IPS-NIHi7 (cell line): ENCODE measurements around the gene IREB2.
"Not testable (repeated sequence)": the region's sequence is repeated elsewhere in the genome, so short reads cannot be mapped to it uniquely, and the experiment has no call there.

Source experiments
- DNase-seq: peaks from one replicate; pipeline ENCODE4 v3.0.0; 2012; ENCODE audit warnings: mixed read lengths; ENCODE audit errors: extremely low spot score

IREB2 gene

GRCh38 chr15:78479650-78480049 lies 41.6 kb downstream of the IREB2 start:
- no peak for DNase-seq

- DNase-seq: no peak
Measured at GRCh38 chr15:78481917-78482316, 43.9 kb downstream of the IREB2 start.

- DNase-seq: no peak
Measured at GRCh38 chr15:78492872-78493271, 54.9 kb downstream of the IREB2 start.

GRCh38 chr15:78501857-78502256 lies 63.8 kb downstream of the IREB2 start:
- no peak for DNase-seq

- DNase-seq: no peak
Measured at GRCh38 chr15:78502641-78503040, 64.6 kb downstream of the IREB2 start.

GRCh38 chr15:78506971-78507830 lies 69.2 kb downstream of the IREB2 start, which contains the start of gene HYKK:
HYKK (plus strand) TSS chr15:78507577; CDS start chr15:78513089, 5,512 bp downstream.
- DNase-seq: peak; percentile 99

- peak; percentile 48 for DNase-seq
Measured at GRCh38 chr15:78507831-78508160, 69.8 kb downstream of the IREB2 start.

- DNase-seq: no peak
Measured at GRCh38 chr15:78508272-78508671, 70.3 kb downstream of the IREB2 start.

- DNase-seq: no peak
Measured at GRCh38 chr15:78509726-78510312, 71.8 kb downstream of the IREB2 start.

GRCh38 chr15:78520035-78520434 lies 82.0 kb downstream of the IREB2 start:
- not testable (repeated sequence) for DNase-seq

GRCh38 chr15:78524230-78524629 lies 86.2 kb downstream of the IREB2 start:
- no peak for DNase-seq

GRCh38 chr15:78527325-78527724 lies 89.3 kb downstream of the IREB2 start:
- no peak for DNase-seq

- DNase-seq: no peak
Measured at GRCh38 chr15:78533331-78533730, 95.3 kb downstream of the IREB2 start.

- no peak for DNase-seq
Measured at GRCh38 chr15:78536134-78536533, 98.1 kb downstream of the IREB2 start.

- no peak for DNase-seq
Measured at GRCh38 chr15:78537266-78537905, 99.4 kb downstream of the IREB2 start.

- no peak for DNase-seq
Measured at GRCh38 chr15:78538358-78538757, 100.3 kb downstream of the IREB2 start.

GRCh38 chr15:78539464-78540140 lies 101.6 kb downstream of the IREB2 start:
- not testable (repeated sequence) for DNase-seq

- peak; percentile 98 for DNase-seq
Measured at GRCh38 chr15:78540141-78540870, 102.3 kb downstream of the IREB2 start, which contains the start of gene PSMA4. PSMA4 (plus strand) TSS chr15:78540444; CDS start chr15:78541928, 1,484 bp downstream.

- no peak for DNase-seq
Measured at GRCh38 chr15:78540871-78541743, 103.1 kb downstream of the IREB2 start.

GRCh38 chr15:78541744-78542034 lies 103.7 kb downstream of the IREB2 start:
- DNase-seq: no peak

GRCh38 chr15:78542647-78543046 lies 104.6 kb downstream of the IREB2 start:
- DNase-seq: no peak
